ENCODE measurements around the gene DDX23.

Gene DDX23

DNA sequence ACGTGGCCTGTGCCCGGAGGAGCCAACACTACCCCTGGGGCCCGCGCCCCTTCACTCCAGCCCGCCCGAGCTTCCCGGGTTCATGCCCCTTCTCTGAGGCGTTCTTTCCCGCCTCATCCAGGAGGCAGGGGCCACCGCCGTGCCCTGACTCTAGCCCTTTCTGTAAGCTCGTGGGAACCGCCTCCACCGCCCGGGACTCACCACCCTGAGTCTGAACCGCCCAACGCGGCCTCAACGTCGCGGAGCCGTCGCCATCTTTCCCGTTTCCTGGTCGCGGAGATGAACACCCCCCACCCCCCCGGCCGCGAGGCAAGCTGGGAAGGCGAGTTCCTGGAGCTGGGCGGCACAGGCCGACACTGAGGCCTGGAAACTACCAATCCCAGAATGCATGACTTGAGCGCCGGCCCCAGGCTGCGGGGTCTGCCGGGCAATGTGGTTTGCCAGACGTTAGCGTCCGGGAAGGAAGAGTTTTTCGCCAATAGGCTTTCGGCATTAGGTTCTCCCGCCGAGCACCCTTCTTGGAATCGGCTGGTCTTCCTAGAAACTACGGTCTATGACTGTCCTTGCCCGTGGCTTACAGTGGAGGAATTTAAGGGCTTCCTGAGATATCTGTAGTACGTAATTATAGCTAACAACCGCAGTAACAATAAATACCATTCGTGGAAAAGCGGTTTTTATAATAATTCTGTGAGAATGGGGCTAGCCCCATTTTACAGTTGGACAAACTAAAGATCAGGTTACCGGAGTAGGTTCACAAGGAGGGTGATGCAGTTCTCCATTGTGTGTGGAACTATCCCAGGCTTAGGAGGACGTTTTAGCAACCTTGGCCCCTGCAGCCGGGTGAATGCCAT lies at the start of gene DDX23:
TSS of gene DDX23 (minus strand) at position 281 of the 851 bp plus-strand sequence. CDS start 6,381 bp downstream, outside the sequence.
- H3K9me3 ChIP-seq (ENCODE audit: control insufficient read depth in 1 of 2, low read length in 2 of 2): no peaks in the 10 kb centered on the region
- H3K4me3 ChIP-seq (ENCODE audit: low read depth in 1 of 2, low read length in 2 of 2): peak within 1 kb of the TSS; percentile 95 to 96
- H3K36me3 ChIP-seq (ENCODE audit: control insufficient read depth in 1 of 2, insufficient read depth in 2 of 2, low read length in 2 of 2): no peaks in the 10 kb centered on the region
- no peaks in the 10 kb centered on the region for H3K27me3 ChIP-seq (ENCODE audit: low read depth, low read length)
- peaks cover 13 to 22% of the 10 kb centered on the region in 2 donors for H3K4me1 ChIP-seq (ENCODE audit: control insufficient read depth in 1 of 2, insufficient read depth in 2 of 2, low read length in 2 of 2)
- H3K27ac ChIP-seq (ENCODE audit: low read length): peak within 1 kb of the TSS; percentile 88

DNA sequence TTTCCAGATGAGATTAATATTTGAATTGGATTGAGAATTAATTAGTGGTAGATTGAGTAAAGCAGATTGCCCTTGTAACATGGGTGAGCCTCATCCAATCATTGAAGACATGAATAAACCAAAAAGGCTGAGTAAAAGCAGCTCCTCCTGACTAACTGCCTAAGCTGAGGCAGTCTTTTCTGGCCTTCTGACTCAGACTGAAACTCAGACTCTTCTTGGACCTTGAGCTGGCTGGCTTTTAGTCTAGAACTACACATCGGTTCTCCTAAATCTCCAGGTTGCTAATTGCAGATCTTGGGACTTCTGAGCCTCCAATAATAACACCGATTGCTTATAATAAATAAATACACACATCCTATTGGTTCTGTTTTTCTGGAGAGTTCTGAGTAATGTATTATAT lies 49.3 kb upstream of the DDX23 start:
- H3K36me3 ChIP-seq (ENCODE audit: control insufficient read depth in 1 of 2, insufficient read depth in 2 of 2, low read length in 2 of 2): no peaks in the 10 kb centered on the region
- no peaks in the 10 kb centered on the region for H3K9me3 ChIP-seq (ENCODE audit: control insufficient read depth in 1 of 2, low read length in 2 of 2)
- H3K27ac ChIP-seq (ENCODE audit: low read length): no peak overlapping the region
- H3K27me3 ChIP-seq (ENCODE audit: low read depth, low read length): no peaks in the 10 kb centered on the region
- no peak overlapping the region for H3K4me3 ChIP-seq (ENCODE audit: low read depth in 1 of 2, low read length in 2 of 2)
- H3K4me1 ChIP-seq (ENCODE audit: control insufficient read depth in 1 of 2, insufficient read depth in 2 of 2, low read length in 2 of 2): peaks cover 4 to 5% of the 10 kb centered on the region in 2 donors

DNA sequence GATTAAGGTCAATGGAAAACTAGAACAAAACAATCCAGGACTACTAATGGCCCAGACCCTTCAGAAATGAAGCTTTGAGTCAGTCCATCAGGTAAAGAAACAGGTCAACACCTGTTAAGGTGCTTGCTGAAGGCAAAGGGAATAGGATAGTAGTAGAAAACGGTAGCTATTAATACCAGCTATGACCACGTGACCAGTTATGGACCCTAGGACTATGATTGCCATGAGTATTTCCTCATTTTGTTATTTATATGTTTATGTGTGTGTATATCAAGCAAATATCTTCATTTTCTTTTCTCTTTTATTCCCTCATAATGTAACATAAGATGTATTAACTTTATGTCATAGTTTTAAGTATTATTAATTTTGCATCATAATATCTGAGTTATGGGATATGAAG lies 47.7 kb upstream of the DDX23 start:
- H3K36me3 ChIP-seq (ENCODE audit: control insufficient read depth in 1 of 2, insufficient read depth in 2 of 2, low read length in 2 of 2): no peaks in the 10 kb centered on the region
- H3K9me3 ChIP-seq (ENCODE audit: control insufficient read depth in 1 of 2, low read length in 2 of 2): no peaks in the 10 kb centered on the region
- H3K27me3 ChIP-seq (ENCODE audit: low read depth, low read length): no peaks in the 10 kb centered on the region
- H3K27ac ChIP-seq (ENCODE audit: low read length): no peak overlapping the region
- H3K4me1 ChIP-seq (ENCODE audit: control insufficient read depth in 1 of 2, insufficient read depth in 2 of 2, low read length in 2 of 2): peaks cover 4 to 5% of the 10 kb centered on the region in 2 donors
- no peak overlapping the region for H3K4me3 ChIP-seq (ENCODE audit: low read depth in 1 of 2, low read length in 2 of 2)

DNA sequence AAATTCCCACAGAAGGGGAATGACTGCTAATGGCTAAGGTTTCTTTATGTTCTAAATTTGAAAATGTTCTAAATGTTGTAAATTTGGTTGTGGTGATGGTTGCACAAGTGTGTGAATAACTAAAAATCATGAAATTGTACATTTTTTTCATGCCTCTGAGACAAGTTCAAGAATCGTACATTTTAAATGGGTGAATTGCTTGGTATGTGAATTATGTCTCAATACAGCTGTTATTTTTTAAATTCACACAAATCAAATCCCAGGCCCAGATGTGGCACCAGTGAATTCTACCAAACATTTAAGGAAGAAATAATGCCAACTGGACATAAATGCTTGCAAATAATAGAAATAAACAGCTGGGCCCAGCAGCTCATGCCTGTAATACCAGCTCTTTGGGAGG lies 42.3 kb upstream of the DDX23 start:
- peaks cover 5% of the 10 kb centered on the region in 2 donors for H3K4me1 ChIP-seq (ENCODE audit: control insufficient read depth in 1 of 2, insufficient read depth in 2 of 2, low read length in 2 of 2)
- no peaks in the 10 kb centered on the region for H3K9me3 ChIP-seq (ENCODE audit: control insufficient read depth in 1 of 2, low read length in 2 of 2)
- no peaks in the 10 kb centered on the region for H3K36me3 ChIP-seq (ENCODE audit: control insufficient read depth in 1 of 2, insufficient read depth in 2 of 2, low read length in 2 of 2)
- no peak overlapping the region for H3K27ac ChIP-seq (ENCODE audit: low read length)
- no peaks in the 10 kb centered on the region for H3K27me3 ChIP-seq (ENCODE audit: low read depth, low read length)
- no peak overlapping the region for H3K4me3 ChIP-seq (ENCODE audit: low read depth in 1 of 2, low read length in 2 of 2)

DNA sequence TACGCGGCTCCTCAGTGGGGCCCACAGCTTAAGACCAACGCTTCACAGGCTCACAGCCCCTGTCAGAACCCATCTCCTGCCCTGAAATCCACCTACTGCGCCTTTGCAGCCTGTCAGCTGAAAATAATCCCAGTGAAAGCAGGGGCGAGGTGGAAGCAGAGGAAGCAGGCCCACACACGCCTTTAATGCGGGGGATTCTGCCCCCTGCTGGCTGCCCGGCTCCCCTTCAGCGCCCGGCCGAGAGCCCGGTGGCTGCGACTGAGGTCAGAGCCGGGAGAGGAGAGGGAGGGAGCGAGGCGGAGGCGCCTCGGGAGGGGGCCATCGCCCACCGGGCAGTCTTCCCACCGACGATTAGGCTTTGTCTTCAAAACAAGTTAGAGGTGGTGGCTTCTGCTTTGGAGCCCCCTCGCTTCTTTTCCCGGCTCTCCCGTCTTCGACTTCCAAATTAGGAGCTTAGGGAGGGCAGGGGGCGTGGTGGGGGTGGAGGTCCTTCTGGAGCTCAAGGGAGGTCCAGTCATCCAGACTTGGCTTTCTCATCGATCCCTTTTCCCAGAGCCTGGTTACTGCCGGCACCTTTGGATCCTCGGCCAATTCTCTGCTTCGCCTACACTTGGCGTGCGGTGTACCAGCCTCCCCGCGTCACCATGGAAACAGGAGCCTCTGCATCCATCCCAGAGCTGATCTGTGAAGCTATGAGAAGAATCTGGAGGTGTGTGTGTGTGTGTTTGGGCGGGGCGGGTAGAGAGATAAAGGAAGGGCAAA lies 38.9 kb upstream of the DDX23 start:
- peak overlapping the region; percentile 26 to 44 for H3K4me3 ChIP-seq (ENCODE audit: low read depth in 1 of 2, low read length in 2 of 2)
- no peaks in the 10 kb centered on the region for H3K9me3 ChIP-seq (ENCODE audit: control insufficient read depth in 1 of 2, low read length in 2 of 2)
- no peak overlapping the region for H3K27ac ChIP-seq (ENCODE audit: low read length)
- no peaks in the 10 kb centered on the region for H3K36me3 ChIP-seq (ENCODE audit: control insufficient read depth in 1 of 2, insufficient read depth in 2 of 2, low read length in 2 of 2)
- H3K4me1 ChIP-seq (ENCODE audit: control insufficient read depth in 1 of 2, insufficient read depth in 2 of 2, low read length in 2 of 2): peaks cover 5% of the 10 kb centered on the region in 2 donors
- no peaks in the 10 kb centered on the region for H3K27me3 ChIP-seq (ENCODE audit: low read depth, low read length)

DNA sequence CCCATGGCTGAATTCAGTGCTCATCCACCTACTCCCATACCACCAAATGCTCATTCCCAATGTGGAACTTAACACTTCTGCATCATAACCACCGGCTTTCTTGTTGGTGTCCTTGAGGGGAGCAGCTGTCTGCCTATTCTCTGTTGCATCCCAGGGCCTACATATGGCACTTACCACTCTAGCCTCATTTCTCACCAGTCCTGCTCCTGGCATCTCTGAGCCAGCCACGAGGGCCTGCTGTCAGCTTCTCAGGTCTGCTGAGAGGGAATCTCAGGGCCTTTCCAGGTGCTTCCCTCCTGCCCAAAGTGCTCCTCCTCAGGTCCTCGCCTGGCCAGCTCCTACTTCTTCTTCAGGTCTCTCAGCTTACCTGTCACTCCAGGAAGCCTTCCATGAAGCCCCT lies 37.7 kb upstream of the DDX23 start:
- Histone ChIP-seq H3K36me3 (ENCODE audit: control insufficient read depth in 1 of 2, insufficient read depth in 2 of 2, low read length in 2 of 2) (no peaks in the 10 kb centered on the region), H3K4me3 (ENCODE audit: low read depth in 1 of 2, low read length in 2 of 2) (no peak overlapping the region), H3K9me3 (ENCODE audit: control insufficient read depth in 1 of 2, low read length in 2 of 2) (no peaks in the 10 kb centered on the region), H3K27me3 (ENCODE audit: low read depth, low read length) (no peaks in the 10 kb centered on the region), H3K4me1 (ENCODE audit: control insufficient read depth in 1 of 2, insufficient read depth in 2 of 2, low read length in 2 of 2) (peaks cover 5% of the 10 kb centered on the region in 2 donors), H3K27ac (ENCODE audit: low read length) (no peak overlapping the region)

DNA sequence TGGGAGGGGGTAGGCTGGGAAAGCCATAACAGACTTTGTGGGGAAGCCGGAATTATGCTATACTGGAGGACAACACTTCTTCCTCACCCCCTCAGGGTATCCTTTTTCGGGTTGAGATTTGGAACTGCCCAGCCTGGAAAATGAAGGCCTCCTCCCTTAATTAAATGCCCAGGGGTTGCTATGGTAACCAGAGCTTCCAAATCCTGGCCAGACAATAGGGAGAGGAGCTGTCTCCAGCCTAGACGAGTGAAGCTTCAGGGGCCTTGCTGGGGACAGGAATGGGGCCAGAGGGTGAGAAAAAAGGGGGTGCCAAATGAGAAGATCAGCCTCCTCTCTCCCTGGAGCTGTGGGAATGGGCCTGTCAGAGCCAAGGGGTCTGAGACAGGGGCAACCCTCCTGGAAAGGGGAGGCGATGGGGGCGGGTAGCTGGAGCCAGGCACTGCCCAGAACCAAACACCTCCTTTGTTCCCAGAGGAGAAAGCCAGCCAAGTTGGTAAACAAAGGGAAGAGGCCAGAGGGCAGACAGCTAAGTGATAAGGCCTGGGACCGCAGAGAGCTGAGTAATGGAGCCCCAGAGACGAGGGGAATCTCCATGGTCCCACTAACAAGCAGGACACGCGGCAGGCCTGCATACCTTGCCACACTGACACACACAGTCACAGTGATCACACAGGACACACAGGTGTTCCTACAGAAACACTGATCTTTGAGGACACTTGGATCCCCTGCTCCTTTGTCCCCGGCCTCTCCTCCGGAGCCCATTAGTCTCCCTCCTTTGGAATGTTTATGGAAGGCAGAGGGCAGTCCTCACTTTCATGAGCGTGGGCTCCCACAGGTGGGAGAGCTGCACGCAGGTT lies 31.6 kb upstream of the DDX23 start:
- Histone ChIP-seq H3K4me1 (ENCODE audit: control insufficient read depth in 1 of 2, insufficient read depth in 2 of 2, low read length in 2 of 2) (peaks cover 0 to 4% of the 10 kb centered on the region in 2 donors), H3K36me3 (ENCODE audit: control insufficient read depth in 1 of 2, insufficient read depth in 2 of 2, low read length in 2 of 2) (no peaks in the 10 kb centered on the region), H3K27me3 (ENCODE audit: low read depth, low read length) (peaks cover 8% of the 10 kb centered on the region), H3K4me3 (ENCODE audit: low read depth in 1 of 2, low read length in 2 of 2) (no peak overlapping the region), H3K9me3 (ENCODE audit: control insufficient read depth in 1 of 2, low read length in 2 of 2) (no peaks in the 10 kb centered on the region), H3K27ac (ENCODE audit: low read length) (peak overlapping the region; percentile 47)

DNA sequence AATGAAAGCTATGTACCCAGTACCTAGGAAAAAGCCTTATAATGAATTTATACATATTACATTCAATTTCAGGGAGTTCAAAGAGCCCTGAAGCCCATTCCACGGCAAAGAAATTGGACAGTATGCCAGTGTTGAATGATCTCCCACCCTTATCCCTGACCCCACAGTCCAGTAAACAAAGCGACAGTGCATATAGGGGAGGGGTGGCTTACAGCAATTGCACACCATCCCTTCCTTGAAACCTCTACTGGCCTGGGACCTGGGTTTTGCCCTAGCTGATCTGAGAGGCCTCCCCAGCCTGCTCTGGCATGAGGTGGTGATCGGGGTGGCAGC lies 31.0 kb upstream of the DDX23 start:
- peaks cover 0 to 4% of the 10 kb centered on the region in 2 donors for H3K4me1 ChIP-seq (ENCODE audit: control insufficient read depth in 1 of 2, insufficient read depth in 2 of 2, low read length in 2 of 2)
- H3K9me3 ChIP-seq (ENCODE audit: control insufficient read depth in 1 of 2, low read length in 2 of 2): no peaks in the 10 kb centered on the region
- peaks cover 8% of the 10 kb centered on the region for H3K27me3 ChIP-seq (ENCODE audit: low read depth, low read length)
- H3K4me3 ChIP-seq (ENCODE audit: low read depth in 1 of 2, low read length in 2 of 2): no peak overlapping the region
- H3K36me3 ChIP-seq (ENCODE audit: control insufficient read depth in 1 of 2, insufficient read depth in 2 of 2, low read length in 2 of 2): no peaks in the 10 kb centered on the region
- peak overlapping the region; percentile 47 for H3K27ac ChIP-seq (ENCODE audit: low read length)

DNA sequence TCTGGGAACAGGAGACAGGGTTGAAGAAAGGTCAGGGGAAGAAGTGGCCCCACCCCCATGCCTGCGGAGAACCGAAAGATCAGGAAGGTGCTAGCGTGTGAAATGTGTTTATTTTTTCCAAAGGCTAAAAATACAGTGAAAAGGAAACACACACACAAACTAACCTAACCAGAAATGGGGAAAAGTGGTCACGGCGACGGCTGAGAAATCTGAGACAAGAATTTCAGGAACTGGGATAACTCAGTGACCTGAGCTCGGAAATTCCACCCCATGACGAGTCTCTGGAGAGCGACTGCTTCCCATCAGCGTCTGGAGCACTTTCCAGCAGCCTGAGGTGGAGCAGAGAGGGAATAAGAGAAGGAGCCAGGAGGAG lies 30.3 kb upstream of the DDX23 start:
- Histone ChIP-seq H3K36me3 (ENCODE audit: control insufficient read depth in 1 of 2, insufficient read depth in 2 of 2, low read length in 2 of 2) (no peaks in the 10 kb centered on the region), H3K4me1 (ENCODE audit: control insufficient read depth in 1 of 2, insufficient read depth in 2 of 2, low read length in 2 of 2) (peaks cover 0 to 4% of the 10 kb centered on the region in 2 donors), H3K4me3 (ENCODE audit: low read depth in 1 of 2, low read length in 2 of 2) (peak overlapping the region; percentile 17 to 23), H3K27me3 (ENCODE audit: low read depth, low read length) (peaks cover 8% of the 10 kb centered on the region), H3K9me3 (ENCODE audit: control insufficient read depth in 1 of 2, low read length in 2 of 2) (no peaks in the 10 kb centered on the region), H3K27ac (ENCODE audit: low read length) (peak overlapping the region; percentile 47)

DNA sequence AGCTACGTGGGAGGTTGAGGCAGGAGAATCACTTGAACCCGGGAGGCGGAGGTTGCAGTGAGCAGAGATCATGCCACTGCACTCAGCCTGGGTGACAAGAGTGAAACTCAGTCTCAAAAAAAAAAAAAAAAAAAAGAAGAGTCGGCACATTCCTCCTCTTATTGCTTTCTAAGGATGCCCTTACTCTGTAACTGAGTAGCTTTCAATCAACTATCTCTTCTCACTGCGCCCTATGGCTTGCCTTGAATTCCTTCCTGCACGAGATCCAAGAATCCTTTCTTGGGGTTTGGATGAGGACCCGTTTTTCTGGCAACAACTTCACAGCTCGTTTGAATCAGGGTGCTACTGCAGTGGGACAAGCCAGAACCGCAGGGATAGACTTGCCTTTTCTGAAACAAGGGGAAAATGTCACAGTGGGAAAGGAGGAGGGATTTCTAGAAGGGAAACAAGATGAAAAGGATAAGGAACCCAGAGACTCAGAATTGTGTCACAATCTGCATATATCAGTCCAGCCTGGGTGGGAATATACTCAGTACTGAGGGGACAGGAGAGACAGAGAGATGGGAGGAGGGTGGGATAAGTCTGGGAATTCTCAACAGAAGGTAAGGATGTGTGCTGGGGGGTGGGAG lies 29.8 kb upstream of the DDX23 start:
- Histone ChIP-seq H3K4me1 (ENCODE audit: control insufficient read depth in 1 of 2, insufficient read depth in 2 of 2, low read length in 2 of 2) (peaks cover 0 to 4% of the 10 kb centered on the region in 2 donors), H3K27ac (ENCODE audit: low read length) (peak overlapping the region; percentile 2), H3K4me3 (ENCODE audit: low read depth in 1 of 2, low read length in 2 of 2) (peak overlapping the region; percentile 17 to 23)

More for the DNA sequence above, 29.8 kb upstream of the DDX23 start:
- no peaks in the 10 kb centered on the region for H3K36me3 ChIP-seq (ENCODE audit: control insufficient read depth in 1 of 2, insufficient read depth in 2 of 2, low read length in 2 of 2)
- H3K9me3 ChIP-seq (ENCODE audit: control insufficient read depth in 1 of 2, low read length in 2 of 2): no peaks in the 10 kb centered on the region
- H3K27me3 ChIP-seq (ENCODE audit: low read depth, low read length): peaks cover 8% of the 10 kb centered on the region
